Measurements from ENCODE around the gene WNT7A.

GRCh38 chr3:13865581-13865980, 14.3 kb downstream of the WNT7A start:
- TF ChIP-seq CTCF (IDR thresholded peaks at IDR 0.05) = no peak
- TF ChIP-seq EZH2 (IDR thresholded peaks at IDR 0.05; ENCODE audit: borderline replicate concordance, insufficient read depth, low read depth, low read length, poor library complexity, severe bottlenecking) = no peak

Measured in B cell (primary cell).